Measurements from ENCODE around the gene NRTN.

NRTN gene

DNA sequence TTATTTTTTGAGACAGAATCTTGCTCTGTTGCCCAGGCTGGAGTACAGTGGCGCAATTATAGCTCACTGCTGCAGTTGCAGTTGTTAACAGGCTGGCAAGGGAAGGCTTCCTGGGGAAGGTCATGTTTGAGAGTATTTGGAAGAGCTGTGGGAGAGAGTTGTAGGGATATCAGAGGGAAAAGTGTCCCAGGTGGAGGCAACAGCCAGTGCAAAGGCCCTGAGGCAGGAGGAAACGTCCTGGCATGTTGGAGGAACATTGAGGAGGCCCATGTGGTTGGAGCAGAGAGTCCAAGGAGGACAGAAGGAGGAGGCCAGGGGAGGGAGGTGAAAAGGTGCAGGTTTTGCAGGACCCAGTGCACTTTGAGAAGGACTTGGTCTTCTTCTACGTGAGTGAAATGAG lies 11.7 kb upstream of the NRTN start:
- no peak for ATAC-seq
- TF ChIP-seq ZNF8 (CRISPR knock-in tag; IDR thresholded peaks at IDR 0.05): no peak
- TF ChIP-seq ZNF70 (CRISPR knock-in tag; IDR thresholded peaks at IDR 0.05): no peak

GRCh38 chr19:5795382-5795919 lies 9.4 kb upstream of the NRTN start:
- ATAC-seq: no peak
- no peak for TF ChIP-seq GLIS3 (CRISPR knock-in tag; IDR thresholded peaks at IDR 0.05)
- TF ChIP-seq PPARA (CRISPR knock-in tag; IDR thresholded peaks at IDR 0.05; ENCODE audit: borderline replicate concordance): no peak
- no peak for TF ChIP-seq ZNF70 (CRISPR knock-in tag; IDR thresholded peaks at IDR 0.05)
- TF ChIP-seq, protein P1, sequence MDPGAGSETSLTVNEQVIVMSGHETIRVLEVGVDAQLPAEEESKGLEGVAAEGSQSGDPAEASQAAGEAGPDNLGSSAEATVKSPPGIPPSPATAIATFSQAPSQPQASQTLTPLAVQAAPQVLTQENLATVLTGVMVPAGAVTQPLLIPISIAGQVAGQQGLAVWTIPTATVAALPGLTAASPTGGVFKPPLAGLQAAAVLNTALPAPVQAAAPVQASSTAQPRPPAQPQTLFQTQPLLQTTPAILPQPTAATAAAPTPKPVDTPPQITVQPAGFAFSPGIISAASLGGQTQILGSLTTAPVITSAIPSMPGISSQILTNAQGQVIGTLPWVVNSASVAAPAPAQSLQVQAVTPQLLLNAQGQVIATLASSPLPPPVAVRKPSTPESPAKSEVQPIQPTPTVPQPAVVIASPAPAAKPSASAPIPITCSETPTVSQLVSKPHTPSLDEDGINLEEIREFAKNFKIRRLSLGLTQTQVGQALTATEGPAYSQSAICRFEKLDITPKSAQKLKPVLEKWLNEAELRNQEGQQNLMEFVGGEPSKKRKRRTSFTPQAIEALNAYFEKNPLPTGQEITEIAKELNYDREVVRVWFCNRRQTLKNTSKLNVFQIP (CRISPR knock-in tag; IDR thresholded peaks at IDR 0.05; ENCODE audit: borderline replicate concordance, low read depth): no peak
- TF ChIP-seq ZC3H10 (CRISPR knock-in tag; IDR thresholded peaks at IDR 0.05): no peak
- no peak for TF ChIP-seq CSDC2 (CRISPR knock-in tag; IDR thresholded peaks at IDR 0.05)
- TF ChIP-seq ISL1 (CRISPR knock-in tag; IDR thresholded peaks at IDR 0.05): no peak
- no peak for TF ChIP-seq BACH2 (CRISPR knock-in tag; IDR thresholded peaks at IDR 0.05; ENCODE audit: borderline replicate concordance)
- TF ChIP-seq ZFP3 (CRISPR knock-in tag; IDR thresholded peaks at IDR 0.05): no peak
- TF ChIP-seq, protein P2, sequence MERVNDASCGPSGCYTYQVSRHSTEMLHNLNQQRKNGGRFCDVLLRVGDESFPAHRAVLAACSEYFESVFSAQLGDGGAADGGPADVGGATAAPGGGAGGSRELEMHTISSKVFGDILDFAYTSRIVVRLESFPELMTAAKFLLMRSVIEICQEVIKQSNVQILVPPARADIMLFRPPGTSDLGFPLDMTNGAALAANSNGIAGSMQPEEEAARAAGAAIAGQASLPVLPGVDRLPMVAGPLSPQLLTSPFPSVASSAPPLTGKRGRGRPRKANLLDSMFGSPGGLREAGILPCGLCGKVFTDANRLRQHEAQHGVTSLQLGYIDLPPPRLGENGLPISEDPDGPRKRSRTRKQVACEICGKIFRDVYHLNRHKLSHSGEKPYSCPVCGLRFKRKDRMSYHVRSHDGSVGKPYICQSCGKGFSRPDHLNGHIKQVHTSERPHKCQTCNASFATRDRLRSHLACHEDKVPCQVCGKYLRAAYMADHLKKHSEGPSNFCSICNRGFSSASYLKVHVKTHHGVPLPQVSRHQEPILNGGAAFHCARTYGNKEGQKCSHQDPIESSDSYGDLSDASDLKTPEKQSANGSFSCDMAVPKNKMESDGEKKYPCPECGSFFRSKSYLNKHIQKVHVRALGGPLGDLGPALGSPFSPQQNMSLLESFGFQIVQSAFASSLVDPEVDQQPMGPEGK (CRISPR knock-in tag; IDR thresholded peaks at IDR 0.05; ENCODE audit: borderline replicate concordance): no peak
- TF ChIP-seq ARNTL (CRISPR knock-in tag; IDR thresholded peaks at IDR 0.05; ENCODE audit: borderline replicate concordance, low read depth): no peak
- no peak for TF ChIP-seq TSHZ2 (CRISPR knock-in tag; IDR thresholded peaks at IDR 0.05)
- TF ChIP-seq SNAI2 (CRISPR knock-in tag; IDR thresholded peaks at IDR 0.05): no peak
- TF ChIP-seq, protein P3, sequence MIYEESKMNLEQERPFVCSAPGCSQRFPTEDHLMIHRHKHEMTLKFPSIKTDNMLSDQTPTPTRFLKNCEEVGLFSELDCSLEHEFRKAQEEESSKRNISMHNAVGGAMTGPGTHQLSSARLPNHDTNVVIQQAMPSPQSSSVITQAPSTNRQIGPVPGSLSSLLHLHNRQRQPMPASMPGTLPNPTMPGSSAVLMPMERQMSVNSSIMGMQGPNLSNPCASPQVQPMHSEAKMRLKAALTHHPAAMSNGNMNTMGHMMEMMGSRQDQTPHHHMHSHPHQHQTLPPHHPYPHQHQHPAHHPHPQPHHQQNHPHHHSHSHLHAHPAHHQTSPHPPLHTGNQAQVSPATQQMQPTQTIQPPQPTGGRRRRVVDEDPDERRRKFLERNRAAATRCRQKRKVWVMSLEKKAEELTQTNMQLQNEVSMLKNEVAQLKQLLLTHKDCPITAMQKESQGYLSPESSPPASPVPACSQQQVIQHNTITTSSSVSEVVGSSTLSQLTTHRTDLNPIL (CRISPR knock-in tag; IDR thresholded peaks at IDR 0.05; ENCODE audit: low read depth): no peak
- no peak for TF ChIP-seq RARB (CRISPR knock-in tag; IDR thresholded peaks at IDR 0.05)
- no peak for TF ChIP-seq ZNF565 (CRISPR knock-in tag; conservative IDR thresholded peaks at IDR 0.05; ENCODE audit: low read depth)
- TF ChIP-seq OSR1 (CRISPR knock-in tag; IDR thresholded peaks at IDR 0.05): no peak
- TF ChIP-seq ZFP30 (CRISPR knock-in tag; IDR thresholded peaks at IDR 0.05): no peak
- TF ChIP-seq TCF4 (CRISPR knock-in tag; IDR thresholded peaks at IDR 0.05; ENCODE audit: borderline replicate concordance): no peak

DNA sequence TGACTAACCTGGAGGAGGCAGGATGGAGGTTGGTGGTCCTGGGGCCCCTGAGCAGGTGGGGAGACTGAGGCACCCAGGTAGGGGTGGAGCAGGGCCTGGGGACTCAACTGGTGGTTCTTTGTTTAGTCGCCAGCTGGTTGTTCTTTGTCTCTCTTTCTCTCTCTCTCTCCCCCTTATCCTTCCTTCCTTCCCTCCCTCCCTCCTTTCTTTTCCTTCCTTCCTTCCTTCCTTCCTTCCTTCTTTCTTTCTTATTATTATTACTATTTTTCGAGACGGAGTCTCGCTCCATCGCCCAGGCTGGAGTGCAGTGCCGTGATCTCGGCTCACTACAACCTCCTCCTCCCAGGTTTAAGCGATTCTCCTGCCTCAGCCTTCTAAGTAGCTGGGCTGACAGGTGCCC lies 6.6 kb upstream of the NRTN start:
- no peak for ATAC-seq
- TF ChIP-seq RARB (CRISPR knock-in tag; IDR thresholded peaks at IDR 0.05): no peak
- no peak for TF ChIP-seq ZNF70 (CRISPR knock-in tag; IDR thresholded peaks at IDR 0.05)
- TF ChIP-seq, protein P3 (CRISPR knock-in tag; IDR thresholded peaks at IDR 0.05; ENCODE audit: low read depth): no peak
- no peak for TF ChIP-seq OSR1 (CRISPR knock-in tag; IDR thresholded peaks at IDR 0.05)
- TF ChIP-seq, protein P2 (CRISPR knock-in tag; IDR thresholded peaks at IDR 0.05; ENCODE audit: borderline replicate concordance): no peak
- no peak for TF ChIP-seq ZC3H10 (CRISPR knock-in tag; IDR thresholded peaks at IDR 0.05)
- TF ChIP-seq GLIS3 (CRISPR knock-in tag; IDR thresholded peaks at IDR 0.05): no peak
- TF ChIP-seq PPARA (CRISPR knock-in tag; IDR thresholded peaks at IDR 0.05; ENCODE audit: borderline replicate concordance): no peak
- no peak for TF ChIP-seq ZFP3 (CRISPR knock-in tag; IDR thresholded peaks at IDR 0.05)
- TF ChIP-seq BACH2 (CRISPR knock-in tag; IDR thresholded peaks at IDR 0.05; ENCODE audit: borderline replicate concordance): no peak
- TF ChIP-seq ZNF8 (CRISPR knock-in tag; IDR thresholded peaks at IDR 0.05): no peak
- TF ChIP-seq ARNTL (CRISPR knock-in tag; IDR thresholded peaks at IDR 0.05; ENCODE audit: borderline replicate concordance, low read depth): no peak
- TF ChIP-seq SNAI2 (CRISPR knock-in tag; IDR thresholded peaks at IDR 0.05): no peak
- TF ChIP-seq TCF4 (CRISPR knock-in tag; IDR thresholded peaks at IDR 0.05; ENCODE audit: borderline replicate concordance): no peak
- no peak for TF ChIP-seq TOX (CRISPR knock-in tag; IDR thresholded peaks at IDR 0.05; ENCODE audit: borderline replicate concordance)
- no peak for TF ChIP-seq CSDC2 (CRISPR knock-in tag; IDR thresholded peaks at IDR 0.05)
- TF ChIP-seq, protein P1 (CRISPR knock-in tag; IDR thresholded peaks at IDR 0.05; ENCODE audit: borderline replicate concordance, low read depth): no peak
- no peak for TF ChIP-seq ISL1 (CRISPR knock-in tag; IDR thresholded peaks at IDR 0.05)

Data from SK-N-SH treated with all-trans-retinoic acid at 6 μM for 48 hours (cell line).